NCI-H2107 treated with DMSO at 0.1 percent for 48 hours (cell line): ENCODE data around the gene CCDC106.

Experiments
- DNase-seq: peaks from one replicate; lab custom pipeline; 2025; ENCODE audit not compliant: unreplicated experiment; lab: John Stamatoyannopoulos, UW

CCDC106 gene

GRCh38 chr19:55681131-55682092, 33.4 kb downstream of the CCDC106 start:
- DNase-seq = no peak

- DNase-seq = no peak
These were observed 35.6 kb downstream of the CCDC106 start for GRCh38 chr19:55683449-55684261.

DNA sequence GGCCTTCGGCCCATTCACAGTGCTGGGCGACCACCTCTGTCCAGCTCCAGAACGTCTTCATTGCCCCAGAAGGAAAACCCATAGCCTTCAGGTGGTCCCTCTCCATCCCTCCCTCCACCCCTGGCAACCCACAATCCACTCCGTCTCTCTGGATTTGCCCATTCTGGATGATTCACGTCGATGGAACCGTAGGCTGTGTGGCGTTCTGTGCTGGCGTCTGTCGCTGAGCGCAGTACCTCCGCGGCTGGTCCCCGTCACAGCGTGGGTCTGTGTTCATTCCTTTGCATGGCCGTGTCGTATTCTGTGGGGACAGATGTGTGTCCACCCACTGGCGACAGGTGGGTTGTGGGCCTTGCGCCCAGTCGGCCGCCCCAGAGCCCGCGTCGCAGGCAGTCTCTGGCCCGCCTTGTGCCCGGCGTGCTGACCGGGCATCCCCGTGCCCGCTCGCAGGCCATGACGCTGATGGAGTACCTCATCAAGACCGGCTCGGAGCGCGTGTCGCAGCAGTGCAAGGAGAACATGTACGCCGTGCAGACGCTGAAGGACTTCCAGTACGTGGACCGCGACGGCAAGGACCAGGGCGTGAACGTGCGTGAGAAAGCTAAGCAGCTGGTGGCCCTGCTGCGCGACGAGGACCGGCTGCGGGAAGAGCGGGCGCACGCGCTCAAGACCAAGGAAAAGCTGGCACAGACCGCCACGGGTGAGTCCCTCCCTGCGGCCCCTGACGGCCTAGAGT, 37.1 kb downstream of the CCDC106 start:
- DNase-seq = no peak

DNA sequence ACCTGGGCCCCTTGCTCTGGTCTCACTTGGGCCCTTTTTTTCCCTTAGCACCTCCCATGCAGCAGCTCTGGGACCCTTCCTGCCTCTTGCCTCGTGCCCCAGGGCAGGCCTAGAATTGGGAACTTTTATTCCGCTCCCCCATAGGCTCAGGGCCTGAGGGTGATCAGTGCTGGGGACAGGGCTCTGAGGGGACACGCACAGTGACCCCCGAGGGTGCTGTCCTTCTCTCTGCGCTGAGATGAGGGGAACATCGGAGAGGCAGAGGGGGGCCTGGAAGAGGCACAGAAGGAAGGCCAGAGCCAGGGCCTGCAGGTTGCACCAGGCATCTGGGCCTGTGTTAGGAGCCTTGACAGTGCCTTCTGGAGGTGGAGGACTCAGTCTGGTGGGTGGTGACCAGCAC, 37.8 kb downstream of the CCDC106 start:
- no peak for DNase-seq

- DNase-seq = no peak
These were observed 38.5 kb downstream of the CCDC106 start for GRCh38 chr19:55686311-55687050.

GRCh38 chr19:55687281-55688201, 39.5 kb downstream of the CCDC106 start:
- DNase-seq = no peak

DNA sequence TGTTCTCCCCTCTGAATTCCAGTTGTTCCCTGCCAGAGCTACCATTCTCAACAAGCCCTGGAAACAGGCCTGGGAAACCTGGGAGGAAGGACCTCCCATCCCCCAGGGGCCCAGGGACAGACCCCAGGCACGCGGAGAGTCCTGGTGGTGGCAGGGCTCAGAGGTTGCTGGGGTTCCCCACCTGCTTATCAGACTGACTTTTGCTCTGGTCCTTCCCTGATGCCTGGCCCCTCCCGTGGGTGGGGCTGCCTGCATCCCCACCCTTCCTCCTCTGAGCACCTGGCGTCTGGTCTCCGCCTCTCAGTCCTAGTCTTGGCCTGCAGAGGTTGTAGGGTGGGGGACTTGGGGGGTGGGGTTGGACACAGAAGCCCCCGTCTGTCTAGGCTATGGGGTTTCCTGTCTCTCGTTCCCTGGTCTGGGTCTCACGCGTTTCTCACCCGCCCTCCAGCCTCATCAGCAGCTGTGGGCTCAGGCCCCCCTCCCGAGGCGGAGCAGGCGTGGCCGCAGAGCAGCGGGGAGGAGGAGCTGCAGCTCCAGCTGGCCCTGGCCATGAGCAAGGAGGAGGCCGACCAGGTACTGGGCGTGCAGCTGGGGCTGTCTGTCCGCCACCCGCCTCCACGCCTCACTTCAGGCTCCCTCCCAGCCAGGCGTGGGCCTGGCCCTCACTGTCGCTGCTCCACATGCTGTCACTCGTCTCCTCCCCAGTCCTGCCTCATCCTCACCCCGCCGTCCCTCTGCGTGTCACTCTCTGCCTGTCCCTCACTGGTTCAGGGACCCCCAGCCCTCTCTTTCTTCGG, 40.6 kb downstream of the CCDC106 start:
- DNase-seq = peak; percentile 53

DNA sequence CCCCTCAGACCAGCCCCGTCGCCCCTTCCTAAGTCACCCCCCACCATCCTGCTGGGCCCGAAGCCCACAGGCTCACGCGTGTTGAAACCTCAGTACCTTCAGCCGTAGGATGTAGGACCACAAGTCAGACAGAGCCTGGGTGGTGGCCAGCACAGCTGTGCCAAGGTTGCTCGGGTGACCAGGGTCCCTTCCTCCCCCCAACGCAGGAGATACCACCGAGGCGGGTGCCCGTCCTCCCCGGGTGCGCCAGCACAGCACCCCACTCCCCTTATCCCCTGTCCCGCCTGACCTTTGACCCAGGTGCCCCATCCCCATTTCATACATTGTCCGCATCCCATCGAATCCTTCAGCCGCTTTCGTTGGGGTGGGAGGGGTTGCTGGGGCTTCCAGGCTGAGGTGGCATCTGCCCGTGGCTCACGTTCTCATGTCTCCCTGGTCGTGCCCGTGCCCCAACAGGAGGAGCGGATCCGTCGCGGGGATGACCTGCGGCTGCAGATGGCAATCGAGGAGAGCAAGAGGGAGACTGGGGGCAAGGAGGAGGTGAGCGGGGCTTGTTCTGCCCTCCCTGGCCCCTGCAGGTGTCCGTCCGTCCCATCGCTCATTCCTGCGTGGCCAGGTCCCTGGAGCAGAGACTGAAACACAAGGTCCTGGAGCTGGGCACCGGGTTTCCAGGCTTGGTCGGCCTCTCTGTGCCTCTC, 41.5 kb downstream of the CCDC106 start:
- DNase-seq = no peak

- DNase-seq = no peak
These were observed 42.2 kb downstream of the CCDC106 start for GRCh38 chr19:55690109-55690768.

GRCh38 chr19:55690769-55691545, 42.9 kb downstream of the CCDC106 start:
- no peak for DNase-seq

DNA sequence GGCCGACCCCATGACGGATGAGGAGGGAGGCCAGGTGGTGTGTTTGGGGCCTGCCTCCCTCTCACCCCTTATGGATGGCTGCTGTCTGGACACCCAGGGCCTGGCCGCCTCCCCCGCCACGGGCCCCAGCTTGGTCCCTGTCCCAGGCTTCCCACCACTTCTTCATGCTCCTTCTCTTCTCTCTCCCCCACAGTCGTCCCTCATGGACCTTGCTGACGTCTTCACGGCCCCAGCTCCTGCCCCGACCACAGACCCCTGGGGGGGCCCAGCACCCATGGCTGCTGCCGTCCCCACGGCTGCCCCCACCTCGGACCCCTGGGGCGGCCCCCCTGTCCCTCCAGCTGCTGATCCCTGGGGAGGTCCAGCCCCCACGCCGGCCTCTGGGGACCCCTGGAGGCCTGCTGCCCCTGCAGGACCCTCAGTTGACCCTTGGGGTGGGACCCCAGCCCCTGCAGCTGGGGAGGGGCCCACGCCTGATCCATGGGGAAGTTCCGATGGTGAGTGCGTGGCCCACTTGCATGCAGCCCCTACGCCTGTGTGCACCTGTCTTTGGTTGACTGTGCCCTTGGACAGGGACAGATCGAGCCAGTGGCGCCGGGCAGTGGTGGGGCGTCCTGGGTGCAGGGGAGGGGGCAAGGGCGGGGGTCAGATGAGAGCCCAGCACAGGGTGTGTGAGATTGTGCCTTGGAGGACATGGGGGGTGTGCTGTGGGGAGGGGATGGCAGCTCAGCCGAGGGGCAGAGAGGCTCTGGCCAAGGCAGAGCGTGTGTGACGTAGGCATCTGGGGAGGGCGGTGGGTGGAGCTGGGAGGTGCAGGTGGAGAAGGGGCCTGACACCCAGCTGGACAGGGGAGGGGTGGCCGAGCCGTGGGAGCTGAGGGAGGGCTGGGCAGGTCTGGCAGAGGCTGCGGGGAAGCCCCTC, 43.8 kb downstream of the CCDC106 start:
- DNase-seq = no peak

DNA sequence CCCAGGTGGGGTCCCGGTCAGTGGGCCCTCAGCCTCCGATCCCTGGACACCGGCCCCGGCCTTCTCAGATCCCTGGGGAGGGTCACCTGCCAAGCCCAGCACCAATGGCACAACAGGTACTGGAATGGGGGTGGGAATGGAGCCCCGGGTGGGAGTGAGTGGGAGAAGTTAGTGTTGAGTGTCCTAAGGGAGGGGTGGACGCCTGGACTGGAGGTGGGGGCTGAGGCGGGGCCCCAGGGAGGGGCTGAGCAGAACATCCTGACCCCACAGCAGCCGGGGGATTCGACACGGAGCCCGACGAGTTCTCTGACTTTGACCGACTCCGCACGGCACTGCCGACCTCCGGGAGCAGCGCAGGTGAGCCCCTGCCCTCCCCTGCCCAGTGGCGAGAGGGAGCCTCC, 44.7 kb downstream of the CCDC106 start:
- no peak for DNase-seq

DNA sequence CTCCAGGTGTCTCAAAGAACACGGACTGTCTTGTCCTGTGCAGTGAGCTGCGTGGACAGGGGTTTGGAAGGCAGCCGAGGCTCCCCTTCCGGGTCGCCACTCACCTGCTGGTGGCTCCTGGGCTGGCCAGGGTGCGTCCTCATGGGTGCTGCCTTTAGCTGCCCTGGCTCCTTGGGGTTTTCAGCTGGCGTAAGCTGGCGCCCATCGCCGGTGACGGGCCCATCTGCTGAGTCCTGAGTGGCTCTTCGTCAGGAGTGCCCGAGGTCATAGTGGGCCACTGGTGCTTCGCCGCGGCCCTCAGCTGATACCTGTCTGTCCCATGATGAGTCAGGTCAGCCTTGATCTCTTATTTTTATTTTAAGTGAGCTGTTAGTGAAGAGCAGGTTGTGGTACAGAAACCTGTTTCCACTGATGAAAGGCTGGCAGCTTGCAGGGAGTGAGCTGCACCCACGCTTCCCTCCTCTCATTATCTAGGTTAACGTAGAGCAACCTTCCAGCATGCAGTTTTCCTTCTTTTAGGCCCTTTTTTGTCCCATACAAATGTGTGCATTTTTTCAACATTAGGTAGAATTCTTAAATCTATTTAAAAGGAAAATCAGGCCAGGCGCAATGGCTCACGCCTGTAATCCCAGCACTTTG, 45.4 kb downstream of the CCDC106 start:
- no peak for DNase-seq

DNA sequence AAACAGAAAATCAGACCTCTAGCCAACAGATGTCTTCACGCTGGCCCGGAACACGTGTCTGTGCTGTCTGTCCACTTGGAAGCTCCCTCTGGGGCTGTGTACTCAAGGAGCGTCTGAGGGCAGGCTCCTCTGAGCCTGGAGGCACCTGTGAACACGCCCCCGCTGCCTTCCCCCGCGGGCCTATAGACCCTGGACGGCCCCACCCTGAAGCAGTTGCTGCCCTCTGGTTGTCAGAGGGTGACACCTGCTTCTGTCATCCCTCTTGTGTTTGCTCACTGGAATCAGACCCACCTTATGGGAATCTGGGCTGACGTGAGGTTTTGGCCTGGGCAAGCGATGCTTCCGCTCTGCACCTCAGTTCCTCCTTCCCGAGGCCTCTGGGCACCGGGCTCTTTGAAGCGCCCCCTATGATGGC, 46.2 kb downstream of the CCDC106 start:
- DNase-seq = no peak
